ENCODE results near the gene PKP3. TPM values are rescaled to one million over a fixed set of nuclear protein-coding genes. Genes with fewer than 3 reads are reported as not detected.

Gene PKP3
- total RNA-seq, 6 donors from 2014 or later, result 33.4 to 86.3 (median 55.2) TPM

- WGBS, 2 donors, result 0 to 3% methylated on average over 4 to 21 of the region's 97 CpGs
- peak overlapping the region; percentile 85 to 92 (median 90) for H3K27ac ChIP-seq
These were observed 23.0 kb downstream of the PKP3 start for GRCh38 chr11:416757-417621.

GRCh38 chr11:417652-418342 is 23.8 kb downstream of the PKP3 start:
- H3K27ac ChIP-seq, result peak overlapping the region; percentile 85 to 92 (median 90)
- no peaks in the 10 kb centered on the region for H3K36me3 ChIP-seq
- ATAC-seq (ENCODE audit: low FRiP score in 2 of 2) (no peak), DNase-seq (peak in 1 of 2 donors; percentile 61)
- H3K9me3 ChIP-seq, result no peaks in the 10 kb centered on the region
- TF ChIP-seq CTCF (IDR thresholded peaks at IDR 0.05) (no peak), EP300 (IDR thresholded peaks at IDR 0.05) (no peak), POLR2AphosphoS5 (IDR thresholded peaks at IDR 0.05) (no peak), POLR2A (IDR thresholded peaks at IDR 0.05) (no peak)
- H3K27me3 ChIP-seq, result no peaks in the 10 kb centered on the region
- WGBS, 2 donors, result 53 to 70% methylated on average over 6 to 19 of the region's 19 CpGs
- peaks cover 32 to 52% (median 42%) of the 10 kb centered on the region in 4 donors for H3K4me1 ChIP-seq
- peak overlapping the region in 3 of 4 donors; percentile 64 to 90 (median 72) for H3K4me3 ChIP-seq

More at GRCh38 chr11:416757-417621, 23.0 kb downstream of the PKP3 start:
- H3K4me1 ChIP-seq, result peaks cover 34 to 56% (median 44%) of the 10 kb centered on the region in 4 donors
- no peaks in the 10 kb centered on the region for H3K9me3 ChIP-seq
- peak; percentile 77 to 94 for DNase-seq
- no peaks in the 10 kb centered on the region for H3K27me3 ChIP-seq
- H3K36me3 ChIP-seq, result no peaks in the 10 kb centered on the region
- peak; percentile 47 to 76 for ATAC-seq (ENCODE audit: low FRiP score in 2 of 2)
- peak overlapping the region; percentile 64 to 90 (median 70) for H3K4me3 ChIP-seq
- TF ChIP-seq POLR2AphosphoS5 (IDR thresholded peaks at IDR 0.05), result peak in 1 of 2 donors; percentile 55
- TF ChIP-seq POLR2A (IDR thresholded peaks at IDR 0.05), result peak in 2 of 4 donors; percentile 52 to 59
- TF ChIP-seq CTCF (IDR thresholded peaks at IDR 0.05), result no peak

- peaks cover 24 to 44% (median 34%) of the 10 kb centered on the region in 4 donors for H3K4me1 ChIP-seq
- TF ChIP-seq CTCF (IDR thresholded peaks at IDR 0.05) (no peak), EP300 (IDR thresholded peaks at IDR 0.05) (no peak), POLR2AphosphoS5 (IDR thresholded peaks at IDR 0.05) (no peak), POLR2A (IDR thresholded peaks at IDR 0.05) (no peak)
- ATAC-seq (ENCODE audit: low FRiP score in 2 of 2) (no peak), DNase-seq (peak in 1 of 2 donors; percentile 75)
- H3K4me3 ChIP-seq, result no peak overlapping the region
- no peak overlapping the region for H3K27ac ChIP-seq
- H3K27me3 ChIP-seq, result no peaks in the 10 kb centered on the region
- H3K9me3 ChIP-seq, result no peaks in the 10 kb centered on the region
- WGBS, 2 donors, result 83 to 91% methylated on average over 16 to 30 of the region's 30 CpGs
- no peaks in the 10 kb centered on the region for H3K36me3 ChIP-seq
These were observed 24.6 kb downstream of the PKP3 start for GRCh38 chr11:418343-419247.

- H3K36me3 ChIP-seq, result no peaks in the 10 kb centered on the region
- peaks cover 18 to 36% (median 27%) of the 10 kb centered on the region in 4 donors for H3K4me1 ChIP-seq
- H3K27ac ChIP-seq, result no peak overlapping the region
- H3K4me3 ChIP-seq, result no peak overlapping the region
- peak in 1 of 2 donors; percentile 55 for DNase-seq
- 86 to 93% methylated on average over 12 to 19 of the region's 20 CpGs for WGBS, 2 donors
- no peak for ATAC-seq (ENCODE audit: low FRiP score in 2 of 2)
- no peaks in the 10 kb centered on the region for H3K9me3 ChIP-seq
- TF ChIP-seq POLR2A (IDR thresholded peaks at IDR 0.05), result no peak
- no peak for TF ChIP-seq POLR2AphosphoS5 (IDR thresholded peaks at IDR 0.05)
- no peak for TF ChIP-seq EP300 (IDR thresholded peaks at IDR 0.05)
- no peak for TF ChIP-seq CTCF (IDR thresholded peaks at IDR 0.05)
- H3K27me3 ChIP-seq, result no peaks in the 10 kb centered on the region
These were observed 25.4 kb downstream of the PKP3 start for GRCh38 chr11:419248-420005.

Measured in upper lobe of left lung (tissue), 6 donors.